ENCODE measurements around the gene ZBTB34. TPM values are rescaled to one million over a fixed set of nuclear protein-coding genes. Genes with fewer than 3 reads are reported as not detected.

Gene ZBTB34
- total RNA-seq, 2 experiments from 2014 or later: 4.6 to 4.7 TPM

DNA sequence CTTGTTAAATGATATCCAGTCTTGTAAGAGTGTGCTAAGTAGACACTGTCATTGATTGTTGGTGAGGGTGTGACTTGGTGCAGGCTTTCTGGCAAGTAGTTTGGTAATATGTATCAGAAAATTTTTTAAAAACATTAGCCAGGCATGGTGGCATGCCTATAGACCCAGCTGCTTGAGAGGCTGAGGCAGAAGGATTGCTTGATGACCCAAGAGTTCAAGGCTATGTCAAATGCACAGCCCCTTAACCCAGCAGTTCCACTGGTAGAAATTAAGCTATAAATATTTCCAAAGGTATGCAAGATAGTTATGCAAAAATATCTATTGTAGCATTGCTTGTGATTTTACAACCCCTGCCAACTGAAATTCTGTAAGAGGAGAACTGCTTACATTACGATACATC, 31.4 kb upstream of the ZBTB34 start:
- ATAC-seq (no peak), DNase-seq (no peak)
- Mint-ChIP-seq H3K4me1 (ENCODE audit: low read depth) (peaks cover 18% of the 10 kb centered on the region), H3K27ac (no peak overlapping the region), H3K27me3 (no peaks in the 10 kb centered on the region), H3K4me3 (no peak overlapping the region), H3K36me3 (ENCODE audit: low read depth) (peaks cover 35% of the 10 kb centered on the region), H3K9me3 (no peaks in the 10 kb centered on the region)
- CTCF ChIA-PET: interaction anchor here (1.0 to 1.4 kb wide), 4 partner anchors 11 to 122 kb away, joined by 3 to 4 read pairs (median 4); no protein-coding TSS in a partner anchor
- POLR2A ChIA-PET: interaction anchor here (0.6 kb wide), 2 partner anchors 9 to 36 kb away, joined by 4 read pairs; no protein-coding TSS in a partner anchor
- intact Hi-C loops (cut with micrococcal nuclease): no loop called here
- TF ChIP-seq, protein P1, sequence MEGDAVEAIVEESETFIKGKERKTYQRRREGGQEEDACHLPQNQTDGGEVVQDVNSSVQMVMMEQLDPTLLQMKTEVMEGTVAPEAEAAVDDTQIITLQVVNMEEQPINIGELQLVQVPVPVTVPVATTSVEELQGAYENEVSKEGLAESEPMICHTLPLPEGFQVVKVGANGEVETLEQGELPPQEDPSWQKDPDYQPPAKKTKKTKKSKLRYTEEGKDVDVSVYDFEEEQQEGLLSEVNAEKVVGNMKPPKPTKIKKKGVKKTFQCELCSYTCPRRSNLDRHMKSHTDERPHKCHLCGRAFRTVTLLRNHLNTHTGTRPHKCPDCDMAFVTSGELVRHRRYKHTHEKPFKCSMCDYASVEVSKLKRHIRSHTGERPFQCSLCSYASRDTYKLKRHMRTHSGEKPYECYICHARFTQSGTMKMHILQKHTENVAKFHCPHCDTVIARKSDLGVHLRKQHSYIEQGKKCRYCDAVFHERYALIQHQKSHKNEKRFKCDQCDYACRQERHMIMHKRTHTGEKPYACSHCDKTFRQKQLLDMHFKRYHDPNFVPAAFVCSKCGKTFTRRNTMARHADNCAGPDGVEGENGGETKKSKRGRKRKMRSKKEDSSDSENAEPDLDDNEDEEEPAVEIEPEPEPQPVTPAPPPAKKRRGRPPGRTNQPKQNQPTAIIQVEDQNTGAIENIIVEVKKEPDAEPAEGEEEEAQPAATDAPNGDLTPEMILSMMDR (IDR thresholded peaks at IDR 0.05): no peak

DNA sequence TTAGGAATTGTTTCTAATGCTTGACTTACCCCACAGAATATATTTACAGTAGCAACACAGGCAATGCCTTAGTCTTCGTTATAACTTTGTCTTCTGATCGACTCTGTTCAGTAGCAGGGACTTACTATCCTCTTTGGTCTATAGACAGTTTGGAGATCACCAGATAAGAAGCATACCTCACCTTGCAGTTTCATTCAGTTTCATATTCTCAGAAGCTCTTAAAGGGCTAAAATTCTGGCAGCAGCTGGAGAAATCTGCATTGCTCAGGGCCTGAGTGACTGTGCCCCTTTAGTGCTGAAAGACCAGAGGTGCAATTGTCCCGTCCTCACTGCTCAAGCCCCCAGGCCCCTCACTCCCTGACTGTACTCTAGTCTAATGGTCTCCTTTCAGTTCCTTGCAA, 29.6 kb upstream of the ZBTB34 start:
- ChIA-PET POLR2A (interaction anchor here (1.6 kb wide), 1 partner anchor 21 kb away, joined by 3 read pairs; no protein-coding TSS in a partner anchor), CTCF (interaction anchor here (1.2 to 1.3 kb wide), 2 partner anchors 29 to 124 kb away, joined by 3 to 4 read pairs; no protein-coding TSS in a partner anchor)
- no peak overlapping the region for H3K27ac Mint-ChIP-seq
- no peaks in the 10 kb centered on the region for H3K27me3 Mint-ChIP-seq
- intact Hi-C loops (cut with micrococcal nuclease): no loop called here
- TF ChIP-seq, protein P1 (IDR thresholded peaks at IDR 0.05): no peak
- H3K9me3 Mint-ChIP-seq: no peaks in the 10 kb centered on the region
- peak; percentile 10 for ATAC-seq
- no peak for DNase-seq
- H3K4me1 Mint-ChIP-seq (ENCODE audit: low read depth): peaks cover 15% of the 10 kb centered on the region
- peaks cover 35% of the 10 kb centered on the region for H3K36me3 Mint-ChIP-seq (ENCODE audit: low read depth)
- H3K4me3 Mint-ChIP-seq: no peak overlapping the region

DNA sequence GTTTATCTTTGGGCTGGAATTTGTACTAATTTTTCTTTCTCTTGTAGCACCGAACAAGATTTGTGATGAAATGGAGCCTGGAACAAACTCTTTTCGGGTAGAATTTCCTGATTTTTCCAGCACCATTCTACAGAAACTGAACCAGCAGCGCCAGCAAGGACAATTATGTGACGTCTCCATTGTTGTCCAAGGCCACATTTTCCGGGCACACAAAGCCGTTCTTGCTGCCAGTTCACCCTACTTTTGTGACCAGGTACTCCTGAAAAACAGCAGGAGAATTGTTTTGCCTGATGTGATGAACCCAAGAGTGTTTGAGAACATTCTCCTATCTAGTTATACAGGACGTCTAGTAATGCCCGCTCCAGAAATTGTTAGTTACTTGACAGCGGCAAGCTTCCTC, 28.0 kb upstream of the ZBTB34 start:
- DNase-seq: no peak
- POLR2A ChIA-PET: interaction anchor here (1.0 kb wide), 1 partner anchor 17 kb away, joined by 3 read pairs; no protein-coding TSS in a partner anchor
- Mint-ChIP-seq H3K4me1 (ENCODE audit: low read depth) (peaks cover 18% of the 10 kb centered on the region), H3K9me3 (no peaks in the 10 kb centered on the region), H3K27me3 (no peaks in the 10 kb centered on the region), H3K4me3 (no peak overlapping the region), H3K27ac (no peak overlapping the region), H3K36me3 (ENCODE audit: low read depth) (peaks cover 32% of the 10 kb centered on the region)
- CTCF ChIA-PET: no interaction called here
- no peak for ATAC-seq
- intact Hi-C loops (cut with micrococcal nuclease): no loop called here
- TF ChIP-seq, protein P1 (IDR thresholded peaks at IDR 0.05): no peak

DNA sequence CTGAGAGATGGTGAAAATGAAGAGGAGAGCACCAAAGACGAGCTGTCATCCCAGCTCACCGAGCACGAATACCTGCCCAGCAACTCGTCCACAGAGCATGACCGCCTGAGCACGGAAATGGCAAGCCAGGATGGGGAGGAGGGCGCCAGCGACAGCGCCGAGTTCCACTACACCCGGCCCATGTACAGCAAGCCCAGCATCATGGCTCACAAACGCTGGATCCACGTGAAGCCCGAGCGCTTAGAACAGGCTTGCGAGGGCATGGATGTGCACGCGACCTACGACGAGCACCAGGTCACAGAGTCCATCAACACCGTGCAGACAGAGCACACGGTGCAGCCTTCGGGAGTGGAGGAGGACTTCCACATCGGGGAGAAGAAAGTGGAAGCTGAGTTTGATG, 27.4 kb upstream of the ZBTB34 start:
- intact Hi-C loops (cut with micrococcal nuclease): no loop called here
- DNase-seq: no peak
- Mint-ChIP-seq H3K4me3 (no peak overlapping the region), H3K36me3 (ENCODE audit: low read depth) (peaks cover 34% of the 10 kb centered on the region), H3K27ac (no peak overlapping the region), H3K27me3 (no peaks in the 10 kb centered on the region), H3K4me1 (ENCODE audit: low read depth) (peaks cover 24% of the 10 kb centered on the region), H3K9me3 (no peaks in the 10 kb centered on the region)
- POLR2A ChIA-PET: interaction anchor here (1.0 kb wide), 1 partner anchor 18 kb away, joined by 3 read pairs; no protein-coding TSS in a partner anchor
- TF ChIP-seq, protein P1 (IDR thresholded peaks at IDR 0.05): no peak
- CTCF ChIA-PET: no interaction called here
- no peak for ATAC-seq

- Mint-ChIP-seq H3K36me3 (ENCODE audit: low read depth) (peaks cover 32% of the 10 kb centered on the region), H3K4me3 (no peak overlapping the region), H3K9me3 (no peaks in the 10 kb centered on the region), H3K4me1 (ENCODE audit: low read depth) (peaks cover 31% of the 10 kb centered on the region), H3K27me3 (no peaks in the 10 kb centered on the region), H3K27ac (no peak overlapping the region)
- ATAC-seq (no peak), DNase-seq (no peak)
- ChIA-PET POLR2A (interaction anchor here (0.7 kb wide), 1 partner anchor 166 kb away, joined by 3 read pairs; no protein-coding TSS in a partner anchor), CTCF (interaction anchor here (1.3 kb wide), 1 partner anchor 127 kb away, joined by 3 read pairs; no protein-coding TSS in a partner anchor)
- intact Hi-C loops (cut with micrococcal nuclease): no loop called here
- TF ChIP-seq, protein P1 (IDR thresholded peaks at IDR 0.05): no peak
These were observed 26.6 kb upstream of the ZBTB34 start for GRCh38 chr9:126833710-126834345.
